Muscle layer of duodenum (tissue), 2 donors: ENCODE results near the gene ANO8.
"Not testable (repeated sequence)": the region's sequence is repeated elsewhere in the genome, so short reads cannot be mapped to it uniquely, and the experiment has no call there.

Source experiments
- H3K27ac ChIP-seq: one replicate; pipeline ENCODE4 v1.7.0; 2013; ENCODE audit warnings: mild to moderate bottlenecking, low read length
- H3K27me3 ChIP-seq: one replicate; pipeline ENCODE4 v1.7.0; 2013; ENCODE audit warnings: low read depth, mild to moderate bottlenecking, control low read depth, low read length
- H3K36me3 ChIP-seq, 2 donors: one replicate each; pipeline ENCODE4 v1.7.0; 2013; ENCODE audit warnings: low read length in 2 of 2, control low read depth in 1 of 2, mild to moderate bottlenecking in 1 of 2; ENCODE audit not compliant: insufficient read depth in 2 of 2, control insufficient read depth in 1 of 2
- H3K4me1 ChIP-seq, 2 donors: one replicate each; pipeline ENCODE4 v1.7.0; 2013; ENCODE audit warnings: low read length in 2 of 2, mild to moderate bottlenecking in 2 of 2, control low read depth in 1 of 2, moderate library complexity in 1 of 2; ENCODE audit not compliant: insufficient read depth in 2 of 2, control insufficient read depth in 1 of 2
- H3K4me3 ChIP-seq, 2 donors: one replicate each; pipeline ENCODE4 v1.7.0; 2013; ENCODE audit warnings: low read length in 2 of 2, low read depth in 1 of 2, mild to moderate bottlenecking in 1 of 2
- H3K9me3 ChIP-seq, 2 donors: one replicate each; pipeline ENCODE4 v1.7.0; 2013; ENCODE audit warnings: low read length in 2 of 2, control low read depth in 1 of 2, mild to moderate bottlenecking in 1 of 2; ENCODE audit not compliant: control insufficient read depth in 1 of 2
- donor health status: healthy.

The ANO8 gene

DNA sequence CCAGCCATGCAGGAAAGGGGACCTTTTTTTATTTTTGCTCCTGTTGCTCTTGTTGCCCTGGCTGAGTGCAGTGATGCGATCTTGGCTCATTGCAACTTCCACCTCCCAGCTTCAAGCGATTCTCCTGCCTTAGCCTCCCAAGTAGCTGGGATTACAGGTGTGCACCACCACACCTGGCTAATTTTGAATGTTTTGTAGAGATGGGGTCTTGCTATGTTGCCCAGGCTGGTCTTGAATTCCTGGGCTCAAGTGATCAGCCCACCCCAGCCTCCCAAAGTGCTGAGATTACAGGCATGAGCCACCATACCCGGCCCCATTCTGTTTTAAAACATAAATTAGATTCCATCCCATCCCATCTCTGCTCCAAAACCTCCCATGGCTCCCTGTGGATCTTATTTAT lies 59.8 kb downstream of the ANO8 start:
- H3K4me3 ChIP-seq, H3K27ac ChIP-seq, H3K4me1 ChIP-seq, H3K9me3 ChIP-seq, H3K27me3 ChIP-seq: not testable (repeated sequence)
- peaks cover 26 to 67% of the 10 kb centered on the region in 2 donors for H3K36me3 ChIP-seq
